ENCODE data around the gene LBHD2. TPM values are rescaled to one million over a fixed set of nuclear protein-coding genes. Genes with fewer than 3 reads are reported as not detected.
"Not testable (repeated sequence)": the region's sequence is repeated elsewhere in the genome, so short reads cannot be mapped to it uniquely, and the experiment has no call there.

The LBHD2 gene
- total and polyA plus RNA-seq, 11 donors, result 0.19 TPM; not detected in 10

DNA sequence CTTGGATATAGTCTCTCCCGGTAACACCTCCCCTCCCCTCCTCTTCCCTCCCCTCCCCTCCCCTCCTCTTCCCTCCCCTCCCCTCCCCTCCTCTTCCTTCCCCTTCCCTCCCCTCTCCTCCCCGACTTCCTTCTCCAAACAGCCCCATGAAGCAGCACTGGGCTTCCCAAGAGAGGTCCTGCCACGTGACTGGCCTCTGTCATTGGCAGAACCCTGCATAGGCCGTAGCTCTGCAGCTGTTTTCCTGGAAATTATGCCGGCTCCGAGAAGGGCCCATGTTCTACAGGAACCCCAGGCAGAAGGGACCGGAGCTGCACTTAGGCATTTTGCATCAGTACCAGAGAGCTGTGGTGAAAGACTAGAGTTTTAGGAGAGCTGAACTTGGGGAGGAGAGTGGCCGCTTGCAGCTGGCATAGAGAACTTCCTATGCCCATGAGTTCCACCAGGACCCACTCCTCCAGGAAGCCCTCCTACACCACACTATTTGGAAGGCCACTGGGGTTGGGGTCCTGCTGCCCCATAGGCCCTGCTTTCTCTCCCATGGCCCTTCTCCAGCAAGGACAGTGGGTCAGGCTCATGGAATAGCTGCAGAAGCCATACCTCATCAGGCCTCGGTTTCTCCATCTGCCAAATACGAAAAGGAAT, 34.1 kb downstream of the LBHD2 start:
- WGBS, 4 donors, result 32 to 46% (median 41%) methylated on average over 8 to 10 of the region's 10 CpGs
- Histone ChIP-seq H3K4me3 (no peak overlapping the region), H3K36me3 (no peaks in the 10 kb centered on the region), H3K4me1 (peaks cover 3 to 85% (median 37%) of the 10 kb centered on the region in 12 donors), H3K9me3 (no peaks in the 10 kb centered on the region), H3K27me3 (no peaks in the 10 kb centered on the region), H3K27ac (peak overlapping the region; percentile 40 to 98 (median 75))
- TF ChIP-seq POLR2A (IDR thresholded peaks at IDR 0.05), result no peak
- TF ChIP-seq, protein P1, sequence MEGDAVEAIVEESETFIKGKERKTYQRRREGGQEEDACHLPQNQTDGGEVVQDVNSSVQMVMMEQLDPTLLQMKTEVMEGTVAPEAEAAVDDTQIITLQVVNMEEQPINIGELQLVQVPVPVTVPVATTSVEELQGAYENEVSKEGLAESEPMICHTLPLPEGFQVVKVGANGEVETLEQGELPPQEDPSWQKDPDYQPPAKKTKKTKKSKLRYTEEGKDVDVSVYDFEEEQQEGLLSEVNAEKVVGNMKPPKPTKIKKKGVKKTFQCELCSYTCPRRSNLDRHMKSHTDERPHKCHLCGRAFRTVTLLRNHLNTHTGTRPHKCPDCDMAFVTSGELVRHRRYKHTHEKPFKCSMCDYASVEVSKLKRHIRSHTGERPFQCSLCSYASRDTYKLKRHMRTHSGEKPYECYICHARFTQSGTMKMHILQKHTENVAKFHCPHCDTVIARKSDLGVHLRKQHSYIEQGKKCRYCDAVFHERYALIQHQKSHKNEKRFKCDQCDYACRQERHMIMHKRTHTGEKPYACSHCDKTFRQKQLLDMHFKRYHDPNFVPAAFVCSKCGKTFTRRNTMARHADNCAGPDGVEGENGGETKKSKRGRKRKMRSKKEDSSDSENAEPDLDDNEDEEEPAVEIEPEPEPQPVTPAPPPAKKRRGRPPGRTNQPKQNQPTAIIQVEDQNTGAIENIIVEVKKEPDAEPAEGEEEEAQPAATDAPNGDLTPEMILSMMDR (IDR thresholded peaks at IDR 0.05), result no peak
- intact Hi-C loops (cut with DNase I), result no loop called here
- DNase-seq (peak; percentile 86 to 94 (median 89)), ATAC-seq (peak; percentile 46 to 68 (median 59))

DNA sequence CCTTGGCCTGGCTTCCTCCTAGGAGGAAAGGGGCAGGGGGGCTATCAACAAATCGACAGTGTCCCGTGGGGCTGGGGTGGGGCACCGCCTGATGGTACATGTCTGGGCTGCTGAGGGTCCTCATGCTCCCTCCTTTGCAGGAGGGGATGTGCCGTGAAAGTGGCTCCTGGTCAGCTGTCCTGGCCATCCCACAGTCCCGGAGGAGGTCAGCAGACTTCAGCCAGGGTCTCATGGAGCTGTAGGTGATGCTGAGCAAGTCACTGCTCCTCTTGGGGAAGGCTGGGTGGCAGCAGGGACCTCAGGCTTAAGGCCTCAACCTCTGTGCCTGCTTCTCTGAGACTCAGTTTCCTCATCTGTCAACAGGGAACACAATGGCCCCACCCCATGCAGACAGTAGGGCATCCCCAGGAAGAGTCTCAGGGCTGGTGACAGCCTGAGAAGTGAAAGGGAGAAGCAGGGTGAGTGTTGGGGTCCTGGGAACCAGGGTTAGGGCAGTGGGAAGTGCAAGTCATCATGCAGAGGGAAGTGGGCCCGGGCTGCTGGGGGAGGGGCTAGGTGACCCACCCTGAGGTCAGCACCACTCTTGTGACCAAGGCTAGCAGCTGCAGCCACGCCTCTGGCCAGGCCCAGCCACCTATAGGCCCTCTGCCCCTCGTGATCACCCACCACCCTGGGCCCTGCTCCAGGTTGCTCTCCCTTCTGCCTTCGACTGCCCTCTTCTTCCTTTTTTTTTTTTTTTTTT, 34.8 kb downstream of the LBHD2 start:
- H3K36me3 ChIP-seq, result no peaks in the 10 kb centered on the region
- peak overlapping the region; percentile 40 to 98 (median 75) for H3K27ac ChIP-seq
- H3K4me1 ChIP-seq, result peaks cover 3 to 82% (median 41%) of the 10 kb centered on the region in 12 donors
- no peak for TF ChIP-seq POLR2A (IDR thresholded peaks at IDR 0.05)
- TF ChIP-seq, protein P1 (IDR thresholded peaks at IDR 0.05), result no peak
- peak; percentile 73 to 91 (median 80) for DNase-seq
- H3K9me3 ChIP-seq, result no peaks in the 10 kb centered on the region
- intact Hi-C loops (cut with DNase I), result no loop called here
- H3K4me3 ChIP-seq, result no peak overlapping the region
- WGBS, 4 donors, result 64 to 78% (median 75%) methylated on average over 8 to 9 of the region's 9 CpGs
- peak; percentile 3 to 41 (median 28) for ATAC-seq
- H3K27me3 ChIP-seq, result no peaks in the 10 kb centered on the region

DNA sequence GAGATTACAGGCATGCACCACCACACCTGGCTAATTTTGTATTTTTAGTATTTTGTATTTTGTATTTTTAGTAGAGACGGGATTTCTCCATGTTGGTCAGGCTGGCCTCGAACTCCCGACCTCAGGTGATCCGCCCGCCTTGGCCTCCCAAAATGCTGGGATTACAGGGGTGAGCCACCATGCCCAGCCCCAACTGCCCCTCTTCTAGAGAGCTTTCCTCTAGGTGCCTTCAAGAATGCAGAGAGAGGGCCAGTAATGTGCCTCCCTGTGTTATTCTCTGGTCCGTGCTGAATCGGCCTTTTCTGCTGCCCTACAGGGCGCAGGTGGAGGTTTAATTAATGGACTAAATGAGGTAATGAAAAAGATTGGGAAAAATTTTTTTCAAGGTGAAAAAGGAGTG, 35.5 kb downstream of the LBHD2 start:
- H3K9me3 ChIP-seq; intact Hi-C loops (cut with DNase I); ATAC-seq; H3K27me3 ChIP-seq; DNase-seq; H3K36me3 ChIP-seq; H3K4me3 ChIP-seq: not testable (repeated sequence)
- 94 to 97% (median 95%) methylated on average over 8 of the region's 8 CpGs for WGBS, 4 donors
- H3K27ac ChIP-seq, result peak overlapping the region in 9 of 12 donors; percentile 19 to 98 (median 75)
- H3K4me1 ChIP-seq, result peaks cover 3 to 82% (median 48%) of the 10 kb centered on the region in 12 donors

DNA sequence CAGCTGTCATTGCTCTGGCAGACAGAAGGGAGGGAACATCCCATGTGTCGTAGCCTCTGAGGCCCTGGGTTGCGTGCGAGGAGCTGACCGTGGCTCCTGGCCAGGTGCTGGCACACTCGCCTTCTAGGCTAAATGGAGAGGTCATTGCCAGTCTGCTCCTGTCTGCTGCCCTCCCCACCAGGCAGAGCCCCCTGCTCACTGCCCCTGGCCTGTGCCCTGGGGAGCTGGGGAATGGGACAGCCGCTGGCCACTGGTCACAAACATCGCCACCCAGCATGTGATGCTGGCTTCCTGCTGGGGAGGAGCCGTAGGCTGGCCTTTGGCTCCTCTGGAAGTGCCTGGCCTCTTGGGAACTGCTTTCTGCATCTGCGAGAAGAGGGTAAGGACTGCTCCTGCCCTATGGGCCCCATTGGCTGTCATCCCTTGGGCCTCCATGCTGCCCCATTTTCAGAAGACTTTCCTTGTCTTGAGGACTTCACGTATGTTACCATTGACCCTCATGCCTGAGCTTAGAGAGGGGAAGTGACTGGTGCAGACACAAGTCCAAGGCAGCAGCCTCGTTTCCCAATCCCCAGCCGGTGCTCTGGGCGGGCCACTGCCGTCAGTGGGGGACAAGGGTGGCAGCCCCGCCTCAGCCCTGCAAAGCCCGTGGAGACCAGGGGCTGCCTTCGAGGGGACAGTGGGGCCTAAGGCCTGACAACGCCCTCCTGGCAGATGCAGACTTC, 37.3 kb downstream of the LBHD2 start:
- peak; percentile 59 to 86 (median 76) for DNase-seq
- ATAC-seq, result peak; percentile 25 to 28 (median 26)
- TF ChIP-seq, protein P1 (IDR thresholded peaks at IDR 0.05), result no peak
- no peak for TF ChIP-seq POLR2A (IDR thresholded peaks at IDR 0.05)
- H3K4me3 ChIP-seq, result peak overlapping the region in 9 of 12 donors; percentile 62 to 94 (median 74)
- H3K27ac ChIP-seq, result peak overlapping the region; percentile 89 to 99 (median 93)
- H3K36me3 ChIP-seq, result peaks cover 0 to 8% (median 0%) of the 10 kb centered on the region in 9 donors
- WGBS, 4 donors, result 27 to 44% (median 41%) methylated on average over 15 to 18 of the region's 18 CpGs
- H3K27me3 ChIP-seq, result no peaks in the 10 kb centered on the region
- no peaks in the 10 kb centered on the region for H3K9me3 ChIP-seq
- intact Hi-C loops (cut with DNase I), result loop anchor here in 1 of 10 donors (5.0 kb wide), 1 partner anchor 66 kb away; no protein-coding TSS in a partner anchor
- H3K4me1 ChIP-seq, result peaks cover 3 to 83% (median 64%) of the 10 kb centered on the region in 12 donors
